OCI-LY1 (cell line): ENCODE results near the gene SPSB1.

Experiments used
- CTCF ChIP-seq: fragments of 200-600 bp; sonication (generic), shearing (Covaris generic); IDR thresholded peaks from 2 replicates; pipeline ENCODE4 v1.5.1; 2017; ENCODE audit warnings: mild to moderate bottlenecking, antibody characterized with exemption, low read length, moderate library complexity, mixed read lengths
- EZH2 ChIP-seq: fragments of 200-600 bp; sonication (generic), shearing (Covaris generic); IDR thresholded peaks from 2 replicates; pipeline ENCODE4 v1.8.0; 2017; ENCODE audit warnings: borderline replicate concordance, mixed run types, mild to moderate bottlenecking, antibody characterized with exemption, low read length, moderate library complexity, mixed read lengths

- no peak for TF ChIP-seq EZH2
- TF ChIP-seq CTCF: no peak
Measured at GRCh38 chr1:9243066-9243739, 49.5 kb upstream of the SPSB1 start.
